GM12874 (cell line): ENCODE results near the gene KIF26B.

Source experiments
- TF ChIP-seq, protein P1 (sequence below): IDR thresholded peaks from 2 replicates; pipeline ENCODE4 v1.5.1; 2011; ENCODE audit warnings: low read depth, mild to moderate bottlenecking, control low read depth, low read length, moderate library complexity; ENCODE audit not compliant: insufficient read depth

The KIF26B gene

DNA sequence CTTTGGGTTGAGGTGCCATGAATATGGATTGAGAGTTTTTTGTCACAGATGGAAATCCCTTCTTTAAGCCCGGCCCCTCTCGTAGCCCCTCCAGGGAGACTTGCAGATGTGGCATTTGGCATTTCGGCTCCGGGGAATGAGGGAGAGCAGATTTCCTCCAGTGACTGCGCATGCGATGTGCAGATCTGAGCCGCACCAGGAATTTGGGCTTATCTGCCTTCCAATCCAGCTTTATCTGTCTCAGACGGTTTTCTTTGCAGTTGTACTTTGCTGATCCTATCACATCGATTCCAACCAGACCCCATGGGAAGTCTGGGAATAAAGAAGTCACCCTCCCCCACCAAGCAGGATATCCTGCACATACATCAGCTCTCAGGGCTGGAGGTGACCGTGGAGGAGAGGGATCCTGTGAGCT, 11.7 kb downstream of the KIF26B start:
- TF ChIP-seq, protein P1, sequence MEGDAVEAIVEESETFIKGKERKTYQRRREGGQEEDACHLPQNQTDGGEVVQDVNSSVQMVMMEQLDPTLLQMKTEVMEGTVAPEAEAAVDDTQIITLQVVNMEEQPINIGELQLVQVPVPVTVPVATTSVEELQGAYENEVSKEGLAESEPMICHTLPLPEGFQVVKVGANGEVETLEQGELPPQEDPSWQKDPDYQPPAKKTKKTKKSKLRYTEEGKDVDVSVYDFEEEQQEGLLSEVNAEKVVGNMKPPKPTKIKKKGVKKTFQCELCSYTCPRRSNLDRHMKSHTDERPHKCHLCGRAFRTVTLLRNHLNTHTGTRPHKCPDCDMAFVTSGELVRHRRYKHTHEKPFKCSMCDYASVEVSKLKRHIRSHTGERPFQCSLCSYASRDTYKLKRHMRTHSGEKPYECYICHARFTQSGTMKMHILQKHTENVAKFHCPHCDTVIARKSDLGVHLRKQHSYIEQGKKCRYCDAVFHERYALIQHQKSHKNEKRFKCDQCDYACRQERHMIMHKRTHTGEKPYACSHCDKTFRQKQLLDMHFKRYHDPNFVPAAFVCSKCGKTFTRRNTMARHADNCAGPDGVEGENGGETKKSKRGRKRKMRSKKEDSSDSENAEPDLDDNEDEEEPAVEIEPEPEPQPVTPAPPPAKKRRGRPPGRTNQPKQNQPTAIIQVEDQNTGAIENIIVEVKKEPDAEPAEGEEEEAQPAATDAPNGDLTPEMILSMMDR = no peak

DNA sequence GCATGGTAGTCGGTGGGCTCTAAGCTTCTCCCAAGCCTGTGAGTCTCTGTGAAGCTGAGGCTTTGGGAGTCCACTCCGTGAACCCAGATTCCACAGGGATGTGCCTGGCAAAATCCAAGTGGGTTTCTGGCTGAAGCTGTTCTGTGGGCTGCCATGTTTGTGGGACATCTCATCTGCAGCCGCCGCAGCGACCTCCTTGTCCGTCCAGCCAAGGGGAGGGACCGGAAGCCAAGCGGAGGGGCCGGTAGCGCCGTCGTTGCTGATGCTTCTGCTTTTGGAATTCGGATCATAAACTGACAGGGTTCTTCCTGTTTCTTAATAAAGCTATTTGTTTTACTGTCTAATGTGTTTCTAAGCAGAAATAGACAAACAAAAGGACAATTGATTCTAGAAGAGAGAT, 13.3 kb downstream of the KIF26B start:
- TF ChIP-seq, protein P1 = no peak

DNA sequence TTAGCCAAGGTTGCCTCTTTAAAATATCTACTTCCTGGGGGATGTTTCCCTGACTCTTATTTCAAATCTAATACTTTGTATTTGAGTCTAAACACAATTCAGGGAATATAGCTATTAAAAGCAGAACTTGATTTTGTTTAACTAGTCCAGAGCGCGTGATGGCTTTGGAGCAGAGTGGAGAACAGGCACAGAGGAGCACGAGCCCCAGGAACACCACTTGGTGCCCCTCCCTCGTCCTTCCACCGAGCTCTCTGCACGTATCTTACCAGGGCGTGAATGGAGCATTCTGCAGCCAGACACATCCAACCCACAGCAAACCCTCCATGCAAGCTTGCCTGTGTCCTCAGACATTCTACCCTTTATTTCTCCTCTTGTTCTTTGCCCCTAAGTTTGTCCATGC, 14.1 kb downstream of the KIF26B start:
- TF ChIP-seq, protein P1 = no peak

DNA sequence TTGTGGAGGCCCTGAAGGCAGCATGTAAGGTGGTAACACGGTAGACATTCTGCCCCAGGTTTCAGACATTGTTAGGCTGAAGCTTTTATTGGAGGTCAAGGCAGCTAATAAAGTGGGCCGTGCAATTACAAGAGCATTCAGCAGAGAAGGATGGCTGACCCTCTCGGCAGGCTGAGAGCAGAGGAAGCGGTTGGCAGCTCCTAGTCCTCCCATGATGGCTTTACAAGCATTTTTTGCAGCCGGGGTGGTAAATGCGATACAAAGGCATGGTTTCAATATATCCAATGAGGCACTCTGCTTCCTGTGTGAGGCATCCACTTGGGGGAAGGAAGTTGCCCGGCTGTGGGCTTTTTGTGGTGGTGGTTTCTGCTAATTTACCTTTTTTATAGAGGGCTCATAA, 14.6 kb downstream of the KIF26B start:
- TF ChIP-seq, protein P1 = no peak

DNA sequence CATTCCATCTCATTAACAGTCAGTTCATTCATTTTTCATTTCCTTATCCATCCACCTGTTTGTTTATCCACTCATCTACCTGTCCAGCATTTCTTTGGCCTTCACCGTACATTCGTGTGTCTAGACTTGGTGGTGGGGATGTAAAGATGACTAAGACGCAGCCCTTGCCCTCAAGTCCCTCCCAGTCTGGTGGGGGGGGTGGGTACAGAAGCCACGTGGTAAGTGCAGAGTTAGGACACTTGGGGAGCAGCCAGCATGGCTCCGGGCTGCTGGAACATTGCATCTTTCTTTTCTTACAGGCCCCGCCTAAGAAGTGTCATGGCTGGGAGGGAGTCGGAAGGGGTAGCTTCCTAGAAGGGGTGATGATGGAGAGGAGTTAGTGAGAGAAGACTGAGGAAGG, 17.2 kb downstream of the KIF26B start:
- TF ChIP-seq, protein P1 = no peak

DNA sequence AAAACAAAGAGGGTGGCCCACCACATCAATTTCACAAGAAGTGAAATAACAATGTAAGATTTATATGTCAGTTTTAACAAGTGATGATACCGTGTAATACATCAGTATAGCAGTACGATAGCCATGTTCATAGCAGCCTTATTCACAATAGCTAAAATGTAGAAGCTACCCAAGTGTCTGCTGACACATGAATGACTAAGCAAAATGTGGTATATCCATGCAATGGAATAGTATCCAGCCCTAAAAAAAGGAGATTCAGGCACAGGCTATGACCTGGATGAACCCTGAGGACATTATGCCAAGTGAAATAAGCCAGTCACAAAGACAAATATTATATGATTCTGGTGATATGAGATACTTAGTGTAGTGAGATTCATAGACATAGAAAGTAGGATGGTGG, 18.0 kb downstream of the KIF26B start:
- TF ChIP-seq, protein P1 = no peak

DNA sequence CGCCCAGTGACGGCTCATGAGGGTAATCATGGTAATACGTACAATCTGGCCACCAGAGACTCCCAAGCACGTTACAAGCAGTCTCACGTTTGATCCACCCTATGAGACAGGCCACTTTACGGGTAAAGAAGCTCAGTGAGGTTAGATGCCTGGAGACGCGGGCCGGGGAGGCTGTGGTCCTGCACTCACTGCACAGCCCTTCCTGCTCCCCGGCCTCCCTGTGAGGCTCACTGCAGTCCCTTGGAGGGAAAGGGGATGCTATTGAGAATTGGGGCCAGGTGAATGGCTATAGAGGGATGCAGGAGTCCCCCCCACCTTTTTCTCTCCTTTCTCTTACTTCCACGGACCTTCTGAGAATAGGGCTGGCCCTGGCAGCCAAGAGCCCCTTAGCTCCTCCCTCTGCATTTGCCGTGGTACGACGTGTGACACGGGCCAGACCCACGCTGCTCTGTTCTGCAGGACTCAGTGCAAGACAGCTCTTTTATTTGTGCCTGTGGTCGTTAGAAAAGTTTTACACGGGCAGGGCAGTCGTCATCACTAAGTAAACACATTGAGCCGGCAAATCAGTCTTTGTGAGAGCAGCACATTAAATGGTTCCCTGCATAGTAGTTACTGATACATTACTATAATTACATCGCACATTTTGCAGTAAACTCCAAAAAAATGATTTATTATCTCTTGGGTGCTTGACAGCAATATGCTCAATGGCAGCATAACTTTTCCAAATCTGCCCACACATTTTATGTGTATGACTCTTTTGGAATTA, 18.8 kb downstream of the KIF26B start:
- TF ChIP-seq, protein P1 = no peak
